Nephron progenitor cell (in vitro differentiated cells): ENCODE data around the gene IFNG-AS1.

Source experiments
- DNase-seq: peaks from one replicate; pipeline ENCODE4 v3.0.0; 2021
- H3K27ac Mint-ChIP-seq: 2 replicates; pipeline ENCODE4 v1.8.0; 2021; ENCODE audit warnings: mild to moderate bottlenecking, moderate library complexity, mixed read lengths
- H3K27me3 Mint-ChIP-seq: 2 replicates; pipeline ENCODE4 v1.8.0; 2021; ENCODE audit warnings: mild to moderate bottlenecking, low read depth, mixed read lengths; ENCODE audit not compliant: poor library complexity
- H3K36me3 Mint-ChIP-seq: 2 replicates; pipeline ENCODE4 v1.8.0; 2021; ENCODE audit warnings: low read depth, mixed read lengths
- H3K4me1 Mint-ChIP-seq: 2 replicates; pipeline ENCODE4 v1.8.0; 2021; ENCODE audit warnings: mixed read lengths
- H3K4me3 Mint-ChIP-seq: 2 replicates; pipeline ENCODE4 v1.8.0; 2021; ENCODE audit warnings: mild to moderate bottlenecking, moderate library complexity, mixed read lengths
- H3K9me3 Mint-ChIP-seq: 2 replicates; pipeline ENCODE4 v1.8.0; 2021; ENCODE audit warnings: mild to moderate bottlenecking, moderate library complexity, mixed read lengths
- TF ChIP-seq, protein P1 (sequence below): fragments of 200-600 bp; sonication (generic); IDR thresholded peaks from 2 replicates; pipeline ENCODE4 v1.5.0; 2021; ENCODE audit warnings: antibody characterized with exemption

IFNG-AS1 gene

GRCh38 chr12:68067762-68068376 lies 78.6 kb downstream of the IFNG-AS1 start:
- Mint-ChIP-seq H3K27ac (no peak overlapping the region), H3K27me3 (no peaks in the 10 kb centered on the region), H3K4me3 (no peak overlapping the region), H3K36me3 (peaks cover 11% of the 10 kb centered on the region), H3K9me3 (peaks cover 48% of the 10 kb centered on the region), H3K4me1 (no peaks in the 10 kb centered on the region)
- TF ChIP-seq, protein P1, sequence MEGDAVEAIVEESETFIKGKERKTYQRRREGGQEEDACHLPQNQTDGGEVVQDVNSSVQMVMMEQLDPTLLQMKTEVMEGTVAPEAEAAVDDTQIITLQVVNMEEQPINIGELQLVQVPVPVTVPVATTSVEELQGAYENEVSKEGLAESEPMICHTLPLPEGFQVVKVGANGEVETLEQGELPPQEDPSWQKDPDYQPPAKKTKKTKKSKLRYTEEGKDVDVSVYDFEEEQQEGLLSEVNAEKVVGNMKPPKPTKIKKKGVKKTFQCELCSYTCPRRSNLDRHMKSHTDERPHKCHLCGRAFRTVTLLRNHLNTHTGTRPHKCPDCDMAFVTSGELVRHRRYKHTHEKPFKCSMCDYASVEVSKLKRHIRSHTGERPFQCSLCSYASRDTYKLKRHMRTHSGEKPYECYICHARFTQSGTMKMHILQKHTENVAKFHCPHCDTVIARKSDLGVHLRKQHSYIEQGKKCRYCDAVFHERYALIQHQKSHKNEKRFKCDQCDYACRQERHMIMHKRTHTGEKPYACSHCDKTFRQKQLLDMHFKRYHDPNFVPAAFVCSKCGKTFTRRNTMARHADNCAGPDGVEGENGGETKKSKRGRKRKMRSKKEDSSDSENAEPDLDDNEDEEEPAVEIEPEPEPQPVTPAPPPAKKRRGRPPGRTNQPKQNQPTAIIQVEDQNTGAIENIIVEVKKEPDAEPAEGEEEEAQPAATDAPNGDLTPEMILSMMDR: no peak
- no peak for DNase-seq

DNA sequence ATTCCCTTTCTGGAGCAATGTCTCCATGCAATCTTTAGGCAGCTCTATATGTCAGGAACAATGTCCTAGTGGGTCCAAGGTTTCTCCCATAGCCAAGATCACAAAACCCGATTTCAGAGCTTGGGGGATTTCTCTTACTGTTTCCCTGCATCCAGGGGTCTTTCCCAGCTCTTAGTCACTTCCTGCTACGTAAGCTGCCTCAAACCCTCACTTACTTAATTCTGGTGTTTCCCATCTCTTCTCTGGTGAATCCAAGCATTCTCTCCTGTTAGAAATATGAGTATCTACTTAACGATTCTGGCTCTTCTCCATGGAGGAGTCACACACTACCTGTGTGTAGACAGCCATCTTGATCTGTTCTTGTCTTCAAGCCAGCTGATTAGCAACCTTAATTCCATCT lies 80.0 kb downstream of the IFNG-AS1 start:
- Mint-ChIP-seq H3K4me1 (no peaks in the 10 kb centered on the region), H3K36me3 (peaks cover 11% of the 10 kb centered on the region), H3K4me3 (no peak overlapping the region), H3K27me3 (no peaks in the 10 kb centered on the region), H3K27ac (no peak overlapping the region), H3K9me3 (peaks cover 44% of the 10 kb centered on the region)
- DNase-seq: no peak
- TF ChIP-seq, protein P1: no peak
